Activated CD8-positive, alpha-beta memory T cell treated with anti-CD3 and anti-CD28 coated beads for 1 hour (primary cell): ENCODE data around the gene RNF208.
"Not testable (repeated sequence)": the region's sequence is repeated elsewhere in the genome, so short reads cannot be mapped to it uniquely, and the experiment has no call there.

Experiments
- DNase-seq, 2 donors: peaks; one replicate each; pipeline ENCODE4 v3.0.0-alpha.2; 2020; ENCODE audit warnings: low read depth in 1 of 2; ENCODE audit errors: extremely low read depth in 1 of 2

RNF208 gene

GRCh38 chr9:137240318-137240840, 18.3 kb upstream of the RNF208 start:
- DNase-seq, result peak; percentile 21 to 45

- DNase-seq, result not testable (repeated sequence)
Measured at GRCh38 chr9:137239541-137240200, 17.6 kb upstream of the RNF208 start.

- no peak for DNase-seq
Measured at GRCh38 chr9:137237759-137238726, 16.0 kb upstream of the RNF208 start.

- no peak for DNase-seq
Measured at GRCh38 chr9:137236936-137237421, 14.9 kb upstream of the RNF208 start.

GRCh38 chr9:137236238-137236935, 14.3 kb upstream of the RNF208 start:
- DNase-seq, result peak; percentile 72 to 85

- DNase-seq, result no peak
Measured at GRCh38 chr9:137235424-137236237, 13.6 kb upstream of the RNF208 start.

GRCh38 chr9:137234758-137235423, 12.9 kb upstream of the RNF208 start:
- DNase-seq, result no peak

GRCh38 chr9:137234055-137234697, 12.1 kb upstream of the RNF208 start:
- no peak for DNase-seq

GRCh38 chr9:137233143-137233980, 11.3 kb upstream of the RNF208 start:
- no peak for DNase-seq

GRCh38 chr9:137232510-137232909, 10.5 kb upstream of the RNF208 start:
- DNase-seq, result no peak

GRCh38 chr9:137232101-137232500, 10.1 kb upstream of the RNF208 start:
- DNase-seq, result no peak

- no peak for DNase-seq
Measured at GRCh38 chr9:137231372-137232039, 9.5 kb upstream of the RNF208 start.

- DNase-seq, result no peak
Measured at GRCh38 chr9:137230705-137231371, 8.8 kb upstream of the RNF208 start, which contains the start of gene SLC34A3. Gene SLC34A3 (plus strand): TSS chr9:137230901. CDS start chr9:137231703, 802 bp downstream.

- DNase-seq, result no peak
Measured at GRCh38 chr9:137229903-137230704, 8.1 kb upstream of the RNF208 start.

GRCh38 chr9:137228968-137229896, 7.2 kb upstream of the RNF208 start:
- no peak for DNase-seq
